HG02852 (cell line): ENCODE measurements around the gene EYA2.
"Not testable (repeated sequence)": the region's sequence is repeated elsewhere in the genome, so short reads cannot be mapped to it uniquely, and the experiment has no call there.

Experiments used
- ATAC-seq: cut with Tn5 transposase; IDR thresholded peaks from one replicate; pipeline ENCODE4 v1.9.1; 2021; ENCODE audit warnings: mild to moderate bottlenecking, moderate library complexity; ENCODE audit not compliant: unreplicated experiment

The EYA2 gene

DNA sequence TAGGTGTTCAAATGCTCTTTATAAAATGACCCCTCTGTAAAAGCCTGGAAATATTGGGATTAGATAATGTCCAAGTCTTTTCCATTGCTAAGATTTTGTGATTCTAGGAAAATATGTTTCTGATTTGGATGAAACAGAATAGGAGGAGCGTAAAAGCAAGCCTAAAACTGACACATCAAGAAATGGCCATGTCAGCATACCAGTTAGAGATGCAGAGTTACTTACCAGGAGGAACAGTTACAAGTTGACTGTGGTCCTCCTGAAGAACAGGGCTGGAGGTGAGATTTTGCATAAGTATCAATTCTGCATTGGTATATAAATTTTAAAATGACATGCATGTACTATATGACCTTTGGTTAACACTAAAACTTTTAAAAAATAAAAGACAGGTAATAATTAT is 35.3 kb downstream of the EYA2 start:
- ATAC-seq, result no peak

DNA sequence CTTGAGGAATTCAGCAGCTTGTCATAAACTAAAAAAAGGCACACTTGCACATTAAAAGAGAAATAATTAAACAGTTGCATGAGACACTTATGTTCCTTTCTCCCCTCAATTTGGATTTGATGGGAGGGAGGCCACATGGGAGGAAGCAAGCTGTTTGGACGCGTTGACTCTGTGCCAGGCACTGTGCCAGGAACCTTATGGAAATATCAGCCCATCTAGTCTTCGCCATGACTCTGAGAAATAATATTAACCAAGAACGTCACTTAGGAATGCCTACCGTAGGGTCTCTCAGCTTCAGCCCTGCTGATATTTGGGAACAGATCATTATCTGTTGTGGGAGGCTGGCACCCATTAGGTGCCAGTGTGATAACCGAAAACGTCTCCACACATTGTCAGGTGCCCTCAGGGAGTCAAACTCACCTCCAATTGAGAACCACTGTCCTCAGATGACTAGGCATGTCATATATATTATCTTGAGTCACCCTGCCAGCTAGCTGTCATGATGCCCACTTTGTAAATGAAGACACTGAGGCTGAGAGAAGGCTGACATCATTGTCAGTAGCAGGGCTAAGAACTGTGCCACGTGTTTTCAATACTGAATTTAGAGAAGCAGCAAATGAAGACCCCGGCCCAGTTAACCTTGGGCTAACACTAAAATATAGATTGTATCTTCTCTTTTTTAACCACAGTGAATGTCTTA is 36.1 kb downstream of the EYA2 start:
- no peak for ATAC-seq

DNA sequence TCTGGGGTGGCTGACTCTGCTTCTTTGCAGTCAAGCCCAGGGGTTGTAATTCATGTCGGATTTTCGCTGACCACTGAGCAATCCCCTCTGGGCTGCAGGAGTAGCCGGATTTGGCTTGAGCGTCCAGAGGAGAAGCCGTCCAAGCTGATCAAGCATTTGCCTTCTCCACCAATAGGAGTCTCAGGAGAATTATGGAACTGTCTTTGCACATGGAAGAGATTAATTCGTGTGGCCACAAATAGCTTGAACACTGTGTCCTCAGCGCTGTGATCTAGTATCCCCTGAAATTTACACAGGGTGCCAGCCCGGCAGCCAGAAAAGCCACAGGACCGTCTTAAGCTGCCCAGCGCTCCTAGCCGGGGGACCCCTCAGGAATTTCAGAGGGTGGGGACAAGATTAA is 37.1 kb downstream of the EYA2 start:
- ATAC-seq, result no peak

DNA sequence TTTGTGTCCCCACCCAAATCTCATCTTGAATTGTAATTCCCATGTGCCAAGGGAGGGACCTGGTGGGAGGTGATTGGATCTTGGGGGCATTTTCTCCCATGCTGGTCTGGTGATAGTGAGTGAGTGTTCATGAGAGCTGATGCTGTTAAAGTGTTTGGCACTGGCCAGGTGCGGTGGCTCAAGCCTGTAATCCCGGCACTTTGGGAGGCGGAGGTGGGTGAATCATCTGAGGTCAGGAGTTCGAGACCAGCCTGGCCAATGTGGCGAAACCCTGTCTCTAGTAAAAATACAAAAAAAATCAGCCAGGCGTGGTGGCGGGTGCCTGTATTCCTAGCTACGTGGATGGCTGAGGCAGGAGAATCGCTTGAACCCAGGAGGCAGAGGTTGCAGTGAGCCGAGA is 37.8 kb downstream of the EYA2 start:
- ATAC-seq, result not testable (repeated sequence)

DNA sequence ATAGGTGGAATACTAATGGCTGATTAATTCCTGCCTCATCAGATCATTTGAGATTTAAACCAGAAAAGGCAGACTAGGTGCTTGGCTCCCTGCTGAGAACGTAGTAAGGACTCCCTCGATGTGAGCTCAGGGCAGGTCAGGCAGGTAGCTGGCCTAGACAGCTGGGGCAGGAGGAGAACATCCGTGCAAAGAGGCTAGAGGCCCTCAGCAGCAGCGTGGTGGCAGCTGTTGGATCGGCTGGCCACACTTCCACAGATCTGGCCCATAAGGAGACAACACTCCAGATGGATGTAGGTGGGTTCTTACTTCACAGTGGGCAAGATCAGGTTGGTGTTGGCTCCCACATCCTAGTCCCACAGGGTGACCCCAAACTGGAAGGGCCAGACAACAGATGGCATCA is 38.5 kb downstream of the EYA2 start:
- no peak for ATAC-seq

DNA sequence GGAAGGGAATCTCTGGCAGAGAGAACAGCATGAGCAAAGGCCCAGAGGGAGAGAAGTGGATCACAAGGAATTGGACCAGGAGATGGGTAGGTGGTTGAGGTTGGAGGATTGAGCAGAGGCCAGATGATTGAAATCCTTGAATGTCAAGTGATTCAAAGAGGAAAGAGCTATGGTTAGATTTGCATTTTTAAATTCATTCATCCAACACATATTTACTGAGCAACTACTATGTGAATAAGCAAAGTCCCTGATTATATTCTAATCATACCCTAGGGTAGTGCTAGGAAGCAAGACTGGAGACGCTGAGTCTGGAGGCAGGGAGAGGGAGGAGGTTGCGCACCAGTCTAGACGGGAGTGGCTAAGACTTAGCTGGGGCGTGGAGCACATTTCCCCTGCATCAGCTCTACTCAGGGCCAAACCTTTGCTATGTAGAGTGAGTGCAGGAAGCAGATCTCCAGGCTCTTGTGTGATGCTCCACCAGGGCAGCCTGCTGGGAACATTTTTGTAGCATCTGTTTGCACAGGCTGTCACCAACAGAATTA is 40.2 kb downstream of the EYA2 start:
- no peak for ATAC-seq

DNA sequence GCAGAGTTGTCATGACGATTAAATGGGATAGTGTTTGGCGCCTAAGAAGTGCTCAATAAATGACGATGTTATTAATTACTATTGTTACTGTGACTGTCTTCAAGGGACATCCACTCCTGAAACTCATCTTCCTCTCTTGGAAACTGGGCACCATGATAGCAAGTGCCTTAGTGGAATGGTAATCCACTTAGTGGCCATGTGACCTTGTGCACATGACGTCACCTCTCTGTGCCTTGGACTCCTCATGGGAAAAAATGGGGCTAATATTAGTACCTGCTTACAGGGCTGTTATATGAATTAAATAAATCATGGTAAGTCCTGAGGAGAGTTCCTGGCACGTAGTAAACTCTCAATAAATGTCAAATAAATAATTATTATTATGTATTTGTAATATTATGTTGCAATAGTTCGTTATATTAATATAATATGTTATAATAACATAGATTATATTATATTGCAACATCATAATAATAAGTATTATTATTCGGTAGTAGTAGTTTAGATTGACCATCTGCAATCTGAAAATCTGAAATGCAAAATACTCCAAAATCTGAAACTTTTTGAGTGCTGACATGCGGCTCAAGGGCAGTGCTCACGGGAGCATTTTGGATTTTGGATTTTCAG is 40.9 kb downstream of the EYA2 start:
- no peak for ATAC-seq

DNA sequence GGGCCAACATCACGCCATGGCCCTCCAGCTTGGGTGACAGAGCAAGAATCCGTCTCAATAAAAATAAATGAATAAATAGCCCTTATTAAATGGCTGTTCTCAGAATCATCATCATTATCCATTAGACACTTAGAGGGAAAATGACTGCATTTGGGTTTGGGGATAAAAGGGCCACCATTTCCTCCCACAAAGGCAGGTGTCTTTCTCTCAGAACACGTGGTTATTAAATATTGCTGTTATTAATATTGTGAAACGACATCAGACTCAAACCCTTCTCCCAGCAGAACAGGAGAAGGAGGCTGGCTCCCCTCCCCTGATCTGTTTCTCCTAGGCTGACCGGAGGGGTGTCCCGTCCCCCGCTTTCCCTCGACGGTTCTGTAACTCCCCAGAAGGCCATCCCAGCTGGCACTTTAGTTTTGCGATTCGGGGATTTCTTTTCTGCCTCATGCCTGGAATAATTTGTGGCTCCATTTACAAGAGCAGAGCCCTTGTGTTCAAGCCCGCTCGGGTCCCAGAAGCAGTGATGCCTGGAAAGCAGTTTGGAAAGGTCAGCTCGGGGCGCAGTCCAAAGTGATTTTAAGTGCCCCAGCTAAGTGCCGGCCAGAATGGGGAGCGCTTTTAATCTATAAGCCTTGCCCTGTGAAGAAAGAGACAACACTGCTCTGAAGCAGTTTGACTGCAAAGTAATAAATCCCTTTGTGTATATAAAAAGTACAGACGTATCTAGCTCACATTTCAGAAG is 41.9 kb downstream of the EYA2 start:
- no peak for ATAC-seq

DNA sequence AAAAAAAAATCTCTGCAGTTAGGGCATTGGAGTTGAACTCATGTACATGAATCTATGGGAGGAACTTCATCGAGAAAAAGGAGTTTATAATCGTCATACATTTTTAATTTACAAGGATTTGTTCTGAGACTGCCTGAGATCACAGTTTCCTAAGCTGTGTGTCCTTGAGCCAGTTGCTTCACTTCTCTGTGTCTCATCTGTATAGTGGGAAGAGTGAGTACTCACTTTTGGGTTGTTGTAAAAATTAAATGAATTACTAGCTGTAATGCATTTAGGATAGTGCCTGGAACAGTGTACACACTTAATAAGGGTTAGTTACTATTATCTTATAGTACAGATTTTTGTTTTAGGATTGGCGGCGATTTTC is 42.5 kb downstream of the EYA2 start:
- ATAC-seq, result no peak

DNA sequence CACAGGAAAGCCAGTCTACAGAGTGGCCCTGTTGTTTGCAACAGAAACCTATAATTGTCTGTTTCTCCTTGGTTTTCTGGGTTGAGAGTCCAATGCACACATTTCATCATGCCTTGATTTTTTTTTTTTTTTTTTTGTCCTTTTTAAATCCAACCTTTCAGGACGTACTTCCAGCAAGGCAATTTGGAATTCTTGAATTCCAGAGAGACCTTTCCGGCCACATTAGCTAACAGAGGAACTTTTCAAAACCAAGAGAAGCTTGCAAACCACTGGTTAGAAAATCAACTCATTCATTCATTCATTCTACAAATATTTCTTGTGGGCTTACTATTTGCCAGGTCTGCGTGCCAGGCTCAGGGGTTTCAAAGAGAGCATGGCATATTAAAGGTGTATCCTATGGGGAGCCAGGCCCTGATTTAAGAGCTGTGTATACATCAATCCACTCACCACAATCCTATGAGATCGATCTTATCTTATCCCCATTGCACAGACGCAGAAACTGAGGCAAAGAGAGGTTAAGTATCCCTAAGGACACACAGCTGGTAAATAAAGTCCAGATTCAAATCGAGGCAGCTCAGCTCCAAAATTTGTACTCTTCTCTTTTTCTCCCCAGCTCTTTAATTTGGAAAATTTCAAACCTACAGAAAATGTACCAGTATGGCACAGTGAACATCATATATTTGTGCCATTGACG is 43.0 kb downstream of the EYA2 start:
- no peak for ATAC-seq

DNA sequence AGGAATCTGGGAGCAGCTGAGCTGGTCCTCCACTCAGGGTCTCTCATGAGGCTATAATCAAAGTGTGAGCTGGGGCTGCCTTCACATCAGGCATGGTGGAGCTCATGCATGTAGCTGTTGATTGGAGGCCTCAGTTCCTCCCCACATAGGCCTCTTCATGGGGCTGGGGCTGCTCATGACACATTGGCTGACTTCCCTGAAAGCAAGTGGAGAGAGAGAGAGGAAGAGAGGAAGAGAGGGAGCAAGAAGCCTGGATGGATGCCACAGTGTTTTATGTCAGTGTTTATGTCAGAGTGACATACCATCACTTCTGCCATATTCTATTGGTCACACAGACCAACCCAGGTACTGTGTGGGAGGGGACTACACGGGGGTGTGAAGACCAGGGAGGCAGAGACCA is 43.8 kb downstream of the EYA2 start:
- ATAC-seq, result no peak

DNA sequence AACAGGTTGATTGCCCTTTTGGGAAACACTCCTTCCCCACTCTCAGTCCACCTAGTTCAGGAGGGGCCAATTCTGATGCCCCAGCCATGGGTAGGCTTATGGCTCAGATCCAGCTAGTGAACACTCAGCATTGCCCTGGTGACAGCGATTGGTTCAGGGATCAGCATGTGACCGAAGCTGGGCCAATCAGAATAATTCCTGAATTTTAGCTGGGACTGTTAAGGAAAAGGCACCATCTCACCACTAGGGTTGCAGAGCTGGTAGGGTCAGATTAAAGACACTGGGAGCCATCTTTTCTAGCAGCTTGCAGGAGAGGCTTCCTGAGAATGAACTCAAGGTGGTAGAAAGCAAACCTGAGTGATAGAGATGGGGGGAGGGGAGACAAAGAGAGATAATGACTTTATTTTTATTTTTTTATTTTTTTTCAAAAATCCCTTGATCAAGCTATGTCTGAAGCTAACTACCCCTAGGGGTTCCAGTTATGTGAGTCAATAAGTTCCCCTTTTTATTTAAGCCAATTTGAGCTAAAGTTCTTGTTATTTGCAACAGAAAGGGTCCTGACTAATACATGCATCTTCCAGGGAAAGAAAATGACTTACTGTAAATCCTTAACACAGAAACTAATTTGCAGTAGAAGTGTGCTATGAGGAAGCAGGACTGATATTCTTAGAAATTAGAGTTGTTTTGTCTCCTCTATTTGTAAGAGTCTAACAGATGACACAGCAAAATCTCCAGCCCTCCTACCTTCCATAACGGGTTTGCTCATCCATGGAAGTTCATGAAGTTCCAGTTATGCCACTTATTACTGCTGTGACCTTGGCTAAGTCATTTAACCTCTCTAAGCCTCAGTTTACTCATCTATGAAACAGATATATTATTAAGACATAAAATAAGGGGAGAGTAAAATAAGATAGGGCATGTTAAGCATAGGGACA is 44.7 kb downstream of the EYA2 start:
- ATAC-seq, result no peak

DNA sequence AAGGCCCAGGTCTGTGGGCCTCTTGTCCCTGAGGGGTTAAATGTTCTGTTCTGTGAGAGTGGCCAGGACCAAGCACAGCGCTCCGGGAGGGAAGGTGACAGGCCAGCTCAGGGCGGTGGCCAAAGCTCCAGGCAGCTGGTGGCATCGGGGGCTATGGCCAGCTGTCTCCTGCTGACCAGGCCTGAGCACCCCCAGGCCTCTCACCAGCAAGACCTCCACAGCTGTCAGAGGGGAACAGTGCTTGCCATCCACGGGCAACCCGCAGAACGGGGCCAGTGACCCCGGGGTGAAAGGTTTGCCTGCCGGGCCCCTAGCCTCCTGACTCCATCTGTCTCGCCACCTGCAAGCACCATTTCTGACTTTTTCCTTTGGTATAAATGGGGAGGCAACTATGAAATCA is 46.0 kb downstream of the EYA2 start:
- ATAC-seq, result no peak

DNA sequence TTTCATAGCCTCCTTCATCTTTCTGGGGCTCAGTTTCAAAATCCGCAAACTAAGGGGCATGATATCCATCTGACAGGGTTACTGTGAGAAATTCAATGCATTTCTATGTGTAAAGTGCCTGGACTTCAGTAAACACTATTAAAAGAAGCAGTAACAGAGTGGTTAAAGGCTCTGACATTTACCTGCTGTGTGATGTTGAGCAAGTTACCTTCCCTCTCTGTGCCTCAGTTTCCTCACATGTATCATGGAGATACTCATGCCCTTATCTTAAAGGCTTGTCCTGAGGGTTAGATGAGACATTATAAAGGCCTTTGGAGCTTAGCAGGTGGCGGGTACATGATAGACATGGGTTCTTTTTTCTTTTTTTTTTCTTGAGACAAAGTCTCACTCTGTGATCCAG is 46.8 kb downstream of the EYA2 start:
- no peak for ATAC-seq

DNA sequence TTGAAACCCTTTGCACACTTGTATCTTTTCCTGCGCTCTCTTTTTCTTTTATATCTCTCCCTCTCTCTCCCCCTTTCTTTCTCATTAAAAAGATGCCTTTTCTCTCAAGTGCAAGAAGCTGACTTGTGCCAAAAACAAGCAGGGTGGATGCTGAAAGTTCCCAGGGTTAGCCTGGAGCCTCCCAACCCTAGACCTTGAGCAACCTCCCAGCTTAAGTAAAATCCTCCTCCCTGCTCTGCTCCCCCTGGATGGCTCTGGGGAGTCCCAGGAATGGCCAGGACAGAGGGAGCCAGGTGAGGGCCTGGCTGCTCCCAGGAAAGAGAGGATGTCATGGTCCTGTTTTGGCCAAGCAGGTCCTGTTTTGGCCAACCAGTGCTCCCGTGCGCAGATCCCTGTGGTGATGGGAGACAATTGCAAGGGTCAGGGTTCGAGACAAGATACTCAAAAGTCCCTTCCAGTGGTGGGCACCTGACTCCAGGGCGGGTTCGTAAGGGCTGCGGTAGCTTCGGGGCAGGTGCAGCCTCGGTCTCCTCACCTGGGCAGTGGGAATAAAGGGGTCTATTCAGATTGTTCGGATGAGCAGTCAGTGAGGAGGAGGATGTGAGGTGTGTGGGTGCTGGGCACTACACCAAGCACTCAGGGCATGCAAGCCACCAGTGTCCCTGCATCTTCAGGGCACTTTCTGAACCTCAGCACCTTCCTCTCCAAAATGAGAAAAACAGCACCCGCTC is 49.4 kb downstream of the EYA2 start:
- ATAC-seq, result no peak

DNA sequence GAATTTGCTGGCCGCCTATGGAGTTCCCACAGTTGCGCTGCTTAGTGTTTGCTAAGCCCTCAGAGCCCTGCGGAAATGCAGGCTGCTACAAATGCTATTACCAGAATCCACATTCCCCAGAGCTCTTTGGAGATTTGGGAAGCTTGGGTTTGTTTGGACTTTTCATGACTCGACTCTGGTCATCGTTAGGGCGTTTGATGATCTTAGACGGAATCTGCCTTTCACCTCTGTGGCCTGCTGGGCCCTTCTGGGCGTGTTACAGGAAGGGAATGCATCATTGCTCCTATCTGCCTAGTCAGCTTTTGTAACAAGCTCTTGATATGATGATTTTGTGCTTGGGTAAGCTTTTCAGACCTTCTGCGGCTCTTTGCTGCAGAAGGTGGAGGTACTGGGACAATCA is 50.8 kb downstream of the EYA2 start:
- no peak for ATAC-seq

DNA sequence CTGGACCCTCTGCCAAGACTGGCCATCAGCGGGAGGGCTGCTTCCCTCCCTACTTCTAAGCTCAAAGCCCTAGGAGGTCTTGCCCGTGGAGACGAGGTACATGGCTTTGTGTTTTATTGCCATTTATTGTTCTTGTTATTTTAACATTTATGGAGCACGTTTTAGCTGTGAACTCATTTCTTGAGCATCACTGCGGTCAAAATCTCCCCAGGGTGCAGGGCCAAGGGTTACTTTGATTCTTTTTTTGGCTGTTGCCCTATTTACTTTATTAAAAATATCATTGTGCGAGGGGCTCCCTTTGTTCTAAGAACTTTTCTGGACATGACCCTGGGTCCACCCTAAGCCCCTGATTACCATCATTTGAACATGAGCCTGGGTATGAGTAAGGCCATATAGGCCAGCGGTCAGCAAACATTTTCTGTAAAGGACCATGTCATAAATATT is 51.6 kb downstream of the EYA2 start:
- ATAC-seq, result no peak

DNA sequence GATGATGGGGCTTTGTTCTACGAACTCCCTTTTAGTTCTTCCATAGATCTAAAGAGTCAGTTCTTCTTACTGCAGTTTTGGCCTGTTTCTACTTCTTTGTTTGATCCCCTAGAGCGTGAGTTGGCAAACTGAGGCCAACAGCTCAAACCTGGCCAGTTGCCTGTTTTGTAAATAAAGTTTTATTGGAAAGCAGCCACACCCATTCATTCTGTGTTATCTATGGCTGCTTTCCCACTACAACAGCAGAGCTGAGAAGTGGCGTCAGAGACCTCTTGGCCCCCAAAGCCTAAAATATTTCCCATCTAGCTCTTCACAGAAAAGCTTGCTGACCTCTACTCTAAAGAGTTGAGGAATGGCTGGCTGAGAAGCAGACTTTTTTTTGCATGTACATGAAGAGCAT is 52.2 kb downstream of the EYA2 start:
- ATAC-seq, result no peak

DNA sequence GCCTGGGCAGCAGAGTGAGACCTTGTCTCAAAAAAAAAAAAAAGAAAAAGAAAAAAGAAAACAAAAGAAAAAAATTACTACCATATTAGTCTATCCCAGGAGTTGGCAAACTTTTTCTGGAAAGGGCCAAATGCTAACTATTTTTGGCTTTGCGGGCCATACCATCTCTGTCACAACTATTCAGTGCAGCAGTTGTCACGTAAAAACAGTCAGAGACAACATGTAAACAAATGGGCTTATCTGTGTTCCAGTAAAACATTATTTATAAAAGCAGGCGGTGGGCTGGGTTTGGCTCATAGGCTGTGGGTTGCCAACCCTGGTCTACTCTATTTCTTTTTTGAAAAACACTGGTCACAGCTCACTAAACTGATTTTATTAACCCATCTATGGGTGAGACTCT is 53.4 kb downstream of the EYA2 start:
- no peak for ATAC-seq

DNA sequence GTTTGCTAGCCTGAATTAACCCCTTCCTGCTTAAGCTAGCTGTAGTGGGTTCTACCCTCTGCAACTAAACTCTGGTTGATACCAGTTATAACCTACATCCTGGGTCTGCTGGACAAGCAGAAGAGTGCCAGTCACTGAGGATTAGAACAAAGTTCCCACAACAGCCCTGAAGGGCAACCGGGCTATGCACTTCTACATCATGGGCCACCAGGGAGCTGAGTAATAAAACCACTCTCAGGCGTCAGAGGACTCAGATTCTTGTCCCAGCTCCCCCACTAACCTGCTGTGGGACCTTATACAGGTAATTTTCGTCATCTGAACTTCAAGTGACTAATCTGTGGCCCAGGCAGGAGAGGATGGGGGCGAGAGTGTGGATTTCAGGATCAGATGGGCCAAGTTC is 56.8 kb downstream of the EYA2 start:
- ATAC-seq, result no peak
